Caco-2 (cell line): ENCODE data around the gene GAPDHS. TPM values are rescaled to one million over a fixed set of nuclear protein-coding genes. Genes with fewer than 3 reads are reported as not detected.

Source experiments
- BruUV-seq: library from RNA; stranded (reverse); fragments of 400-500 nt; replicated peaks from 2 replicates; lab custom pipeline; 2021; lab: Mats Ljungman, UMichigan
- CTCF ChIA-PET: fragments of 300-600 bp; sonication (Branson Sonifier 250); formaldehyde crosslinking; loops from one replicate; lab custom pipeline; 2022; ENCODE audit warnings: antibody characterized with exemption; lab: Charles Lee
- POLR2A ChIA-PET: fragments of 300-600 bp; sonication (Branson Sonifier 250); formaldehyde crosslinking; loops from one replicate; lab custom pipeline; 2022; ENCODE audit warnings: antibody characterized with exemption; lab: Charles Lee
- DNase-seq, 2 experiments: peaks; one replicate each; pipeline versions ENCODE4 v3.0.0 to v3.0.0-alpha.2; 2020 to 2022
- H3K27me3 ChIP-seq: replicated peaks from 2 replicates; pipeline ENCODE4 v1.6.0; 2011; ENCODE audit warnings: low read length; ENCODE audit not compliant: control insufficient read depth, insufficient read depth
- H3K36me3 ChIP-seq: 2 replicates; pipeline ENCODE4 v1.5.1; 2011; ENCODE audit warnings: low read length; ENCODE audit not compliant: control insufficient read depth, insufficient read depth
- H3K4me1 ChIP-seq: fragments of 250-450 bp; sonication (Bioruptor Pico); 2 replicates; pipeline ENCODE4 v1.5.1; 2020; ENCODE audit warnings: mild to moderate bottlenecking
- H3K4me3 ChIP-seq: 2 replicates; pipeline ENCODE4 v1.5.1; 2011; ENCODE audit warnings: low read depth, mild to moderate bottlenecking, control low read depth, low read length
- H3K9me3 ChIP-seq: fragments of 250-450 bp; sonication (Bioruptor Pico); 2 replicates; pipeline ENCODE4 v1.5.1; 2020; ENCODE audit warnings: mild to moderate bottlenecking, moderate library complexity
- H3K27ac Mint-ChIP-seq: one replicate; pipeline ENCODE4 v1.8.0; 2022; ENCODE audit warnings: mixed read lengths; ENCODE audit not compliant: unreplicated experiment
- H3K27me3 Mint-ChIP-seq: one replicate; pipeline ENCODE4 v1.8.0; 2022; ENCODE audit warnings: mixed read lengths; ENCODE audit not compliant: insufficient read depth, unreplicated experiment
- H3K36me3 Mint-ChIP-seq: one replicate; pipeline ENCODE4 v1.8.0; 2022; ENCODE audit warnings: mild to moderate bottlenecking, mixed read lengths; ENCODE audit not compliant: insufficient read depth, unreplicated experiment
- H3K4me1 Mint-ChIP-seq: one replicate; pipeline ENCODE4 v1.8.0; 2022; ENCODE audit warnings: low read depth, mixed read lengths; ENCODE audit not compliant: unreplicated experiment
- H3K4me3 Mint-ChIP-seq: one replicate; pipeline ENCODE4 v1.8.0; 2022; ENCODE audit warnings: mild to moderate bottlenecking, moderate library complexity, mixed read lengths; ENCODE audit not compliant: unreplicated experiment
- H3K9me3 Mint-ChIP-seq: one replicate; pipeline ENCODE4 v1.8.0; 2022; ENCODE audit warnings: mixed read lengths; ENCODE audit not compliant: unreplicated experiment
- CTCF ChIP-seq, 2 experiments: fragments of 200-600 bp in 1 of 2; IDR thresholded peaks; 1 replicate in 1 of 2; 2 replicates in 1 of 2; pipeline versions ENCODE4 v1.5.1 to v1.8.0; 2011 to 2022; ENCODE audit warnings: antibody characterized with exemption in 1 of 2, control low read depth in 1 of 2, inconsistent platforms in 1 of 2, low read depth in 1 of 2, low read length in 1 of 2, mild to moderate bottlenecking in 1 of 2, moderate library complexity in 1 of 2; ENCODE audit not compliant: insufficient read depth in 1 of 2, severe bottlenecking in 1 of 2, unreplicated experiment in 1 of 2
- intact Hi-C: fragments of 100-400 bp; cut with micrococcal nuclease; formaldehyde crosslinking; loops from one replicate; pipeline ENCODE4 v1.10.0; 2022; ENCODE audit not compliant: unreplicated experiment
- total RNA-seq: library from RNA; stranded (reverse); gene quantifications from 2 replicates; pipeline ENCODE4 v1.2.3, GENCODE V29; 2022

The GAPDHS gene
- total RNA-seq, 1 experiment from 2014 or later = not detected

GRCh38 chr19:35518313-35518712, 14.9 kb upstream of the GAPDHS start:
- no peaks in the 10 kb centered on the region for H3K27me3 ChIP-seq
- Mint-ChIP-seq H3K36me3 (peaks cover 5% of the 10 kb centered on the region), H3K4me1 (no peaks in the 10 kb centered on the region), H3K9me3 (no peaks in the 10 kb centered on the region), H3K27ac (no peak overlapping the region), H3K27me3 (no peaks in the 10 kb centered on the region), H3K4me3 (no peak overlapping the region)
- ChIA-PET CTCF (no interaction called here), POLR2A (interaction anchor here (0.5 kb wide), 1 partner anchor 8 kb away, joined by 3 read pairs; no protein-coding TSS in a partner anchor)
- H3K36me3 ChIP-seq = no peaks in the 10 kb centered on the region
- no peaks in the 10 kb centered on the region for H3K9me3 ChIP-seq
- TF ChIP-seq CTCF (IDR thresholded peaks at IDR 0.05; ENCODE audit: insufficient read depth in 1 of 2, low read depth in 1 of 2, low read length in 1 of 2, severe bottlenecking in 1 of 2, unreplicated experiment in 1 of 2) = no peak
- intact Hi-C loops = no loop called here
- BruUV-seq = no TSS peak
- no peak for DNase-seq
- no peak overlapping the region for H3K4me3 ChIP-seq
- no peaks in the 10 kb centered on the region for H3K4me1 ChIP-seq

- H3K36me3 ChIP-seq = no peaks in the 10 kb centered on the region
- no peaks in the 10 kb centered on the region for H3K4me1 ChIP-seq
- no peak overlapping the region for H3K27ac Mint-ChIP-seq
- H3K4me1 Mint-ChIP-seq = peaks cover 5% of the 10 kb centered on the region
- intact Hi-C loops = no loop called here
- no peak overlapping the region for H3K4me3 ChIP-seq
- no peaks in the 10 kb centered on the region for H3K9me3 Mint-ChIP-seq
- POLR2A ChIA-PET = no interaction called here
- H3K4me3 Mint-ChIP-seq = no peak overlapping the region
- BruUV-seq = no TSS peak
- H3K36me3 Mint-ChIP-seq = peaks cover 5% of the 10 kb centered on the region
- H3K9me3 ChIP-seq = no peaks in the 10 kb centered on the region
- no peak for DNase-seq
- no peak for TF ChIP-seq CTCF (IDR thresholded peaks at IDR 0.05; ENCODE audit: insufficient read depth in 1 of 2, low read depth in 1 of 2, low read length in 1 of 2, severe bottlenecking in 1 of 2, unreplicated experiment in 1 of 2)
- peaks cover 1% of the 10 kb centered on the region for H3K27me3 Mint-ChIP-seq
- H3K27me3 ChIP-seq = no peaks in the 10 kb centered on the region
- CTCF ChIA-PET = no interaction called here
Observed at GRCh38 chr19:35519291-35519690, 14.0 kb upstream of the GAPDHS start.

GRCh38 chr19:35521124-35521743, 12.0 kb upstream of the GAPDHS start:
- POLR2A ChIA-PET = no interaction called here
- no TSS peak for BruUV-seq
- Histone ChIP-seq H3K36me3 (no peaks in the 10 kb centered on the region), H3K4me3 (no peak overlapping the region), H3K4me1 (no peaks in the 10 kb centered on the region), H3K27me3 (no peaks in the 10 kb centered on the region), H3K9me3 (no peaks in the 10 kb centered on the region)
- Mint-ChIP-seq H3K4me1 (peaks cover 7% of the 10 kb centered on the region), H3K27ac (no peak overlapping the region), H3K36me3 (peaks cover 5% of the 10 kb centered on the region), H3K27me3 (peaks cover 4% of the 10 kb centered on the region), H3K4me3 (no peak overlapping the region), H3K9me3 (no peaks in the 10 kb centered on the region)
- DNase-seq = no peak
- no peak for TF ChIP-seq CTCF (IDR thresholded peaks at IDR 0.05; ENCODE audit: insufficient read depth in 1 of 2, low read depth in 1 of 2, low read length in 1 of 2, severe bottlenecking in 1 of 2, unreplicated experiment in 1 of 2)
- CTCF ChIA-PET = interaction anchor here (1.5 kb wide), 1 partner anchor 11 kb away, joined by 3 read pairs; no protein-coding TSS in a partner anchor
- intact Hi-C loops = no loop called here
